H1 (cell line): Measurements from ENCODE around the gene MACROD2. TPM values are rescaled to one million over a fixed set of nuclear protein-coding genes. Genes with fewer than 3 reads are reported as not detected.

Experiments
- CTCF ChIA-PET: fragments of 300-600 bp; sonication (Branson Sonifier 250); formaldehyde crosslinking; loops from one replicate; lab custom pipeline; 2021; ENCODE audit not compliant: partially characterized antibody; lab: Charles Lee
- POLR2A ChIA-PET: fragments of 300-600 bp; sonication (Branson Sonifier 250); formaldehyde crosslinking; loops from one replicate; lab custom pipeline; 2021; ENCODE audit warnings: inconsistent platforms; ENCODE audit not compliant: partially characterized antibody; lab: Charles Lee
- DNase-seq, 2 experiments: peaks; one replicate each; pipeline versions ENCODE4 v3.0.0 to v3.0.0-alpha.2; 2010 to 2022; ENCODE audit warnings: low spot score in 2 of 2, low read depth in 1 of 2, mixed read lengths in 1 of 2
- FAIRE-seq: peaks from 2 replicates; lab custom pipeline; 2011; peaks lifted over from hg19 to GRCh38; lab: Jason Lieb, UNC
- H2AFZ ChIP-seq: 2 replicates; pipeline ENCODE4 v1.8.1; 2012; ENCODE audit warnings: low read length, inconsistent platforms
- H2AK5ac ChIP-seq: 2 replicates; pipeline ENCODE4 v1.6.1; 2013; ENCODE audit warnings: low read depth, low read length
- H2BK120ac ChIP-seq: replicated peaks from 2 replicates; pipeline ENCODE3; 2013; ENCODE audit warnings: low read depth, low read length, inconsistent platforms
- H2BK12ac ChIP-seq: 2 replicates; pipeline ENCODE4 v1.6.1; 2013; ENCODE audit warnings: low read depth, low read length
- H2BK15ac ChIP-seq: 2 replicates; pipeline ENCODE4 v1.6.1; 2013; ENCODE audit warnings: low read length
- H2BK20ac ChIP-seq: 2 replicates; pipeline ENCODE4 v1.6.1; 2013; ENCODE audit warnings: low read length
- H2BK5ac ChIP-seq: 2 replicates; pipeline ENCODE4 v1.6.1; 2013; ENCODE audit warnings: low read depth, low read length
- H3K14ac ChIP-seq: 2 replicates; pipeline ENCODE4 v1.6.1; 2013; ENCODE audit warnings: inconsistent platforms; ENCODE audit not compliant: insufficient read length
- H3K18ac ChIP-seq: 2 replicates; pipeline ENCODE4 v1.6.1; 2013; ENCODE audit warnings: low read length; ENCODE audit errors: extremely low read depth
- H3K23ac ChIP-seq: 2 replicates; pipeline ENCODE4 v1.6.1; 2013; ENCODE audit warnings: inconsistent platforms; ENCODE audit not compliant: insufficient read length
- H3K23me2 ChIP-seq: 2 replicates; pipeline ENCODE4 v1.6.1; 2013; ENCODE audit warnings: low read depth, low read length
- H3K27ac ChIP-seq: 2 replicates; pipeline ENCODE4 v1.6.1; 2011; ENCODE audit warnings: low read depth, low read length, inconsistent platforms
- H3K27me3 ChIP-seq, 4 experiments: replicated peaks in 1 of 4; 1 replicate in 1 of 4; 2 replicates in 3 of 4; pipeline versions ENCODE4 v1.6.1 to v1.8.1; 2011 to 2013; ENCODE audit warnings: low read length in 3 of 4, mild to moderate bottlenecking in 3 of 4, inconsistent platforms in 2 of 4, mixed read lengths in 2 of 4, moderate library complexity in 1 of 4; ENCODE audit not compliant: control insufficient read depth in 3 of 4, insufficient read depth in 3 of 4; ENCODE audit errors: extremely low read depth in 1 of 4
- H3K36me3 ChIP-seq, 4 experiments: 2 replicates each; pipeline versions ENCODE4 v1.6.1 to v1.8.1; 2011 to 2013; ENCODE audit warnings: mild to moderate bottlenecking in 4 of 4, low read length in 3 of 4, moderate library complexity in 2 of 4, control low read depth in 1 of 4, inconsistent platforms in 1 of 4; ENCODE audit not compliant: insufficient read depth in 4 of 4, control insufficient read depth in 2 of 4
- H3K4ac ChIP-seq: replicated peaks from 2 replicates; pipeline ENCODE3; 2013; ENCODE audit warnings: low read length, low read depth, mixed read lengths, inconsistent platforms; ENCODE audit not compliant: insufficient read length
- H3K4me1 ChIP-seq, 4 experiments: replicated peaks in 1 of 4; 1 replicate in 1 of 4; 2 replicates in 3 of 4; pipeline versions ENCODE4 v1.6.1 to v1.8.1; 2011 to 2013; ENCODE audit warnings: low read length in 3 of 4, inconsistent platforms in 2 of 4, mixed read lengths in 1 of 4; ENCODE audit not compliant: insufficient read depth in 4 of 4, control insufficient read depth in 3 of 4
- H3K4me2 ChIP-seq, 2 experiments: 2 replicates each; pipeline versions ENCODE4 v1.6.1 to v1.8.1; 2011 to 2013; ENCODE audit warnings: low read depth in 2 of 2, low read length in 2 of 2, control low read depth in 1 of 2, inconsistent platforms in 1 of 2, mild to moderate bottlenecking in 1 of 2; ENCODE audit not compliant: insufficient read depth in 1 of 2
- H3K4me3 ChIP-seq, 4 experiments: fragments of 200-600, 300-600 bp in 1 of 4; sonication (generic), shearing (Covaris generic), sonication (Bioruptor Twin) in 1 of 4; 2 replicates each; pipeline versions ENCODE4 v1.5.1 to v1.8.1; 2011 to 2016; ENCODE audit warnings: low read length in 4 of 4, low read depth in 3 of 4, control low read depth in 2 of 4, inconsistent platforms in 2 of 4, mild to moderate bottlenecking in 2 of 4, mixed read lengths in 1 of 4, moderate library complexity in 1 of 4; ENCODE audit not compliant: insufficient read depth in 2 of 4; ENCODE audit errors: extremely low read depth in 1 of 4
- H3K56ac ChIP-seq: replicated peaks from 2 replicates; pipeline ENCODE3; 2013; ENCODE audit warnings: low read depth, mild to moderate bottlenecking, mixed read lengths, low read length, inconsistent platforms; ENCODE audit not compliant: insufficient read length
- H3K79me1 ChIP-seq: 2 replicates; pipeline ENCODE4 v1.6.1; 2013; ENCODE audit warnings: low read depth, low read length, control low read depth
- H3K79me2 ChIP-seq, 2 experiments: 2 replicates each; pipeline versions ENCODE4 v1.6.1 to v1.8.1; 2012 to 2013; ENCODE audit warnings: low read length in 2 of 2, mild to moderate bottlenecking in 2 of 2, inconsistent platforms in 1 of 2; ENCODE audit not compliant: insufficient read depth in 2 of 2, control insufficient read depth in 1 of 2
- H3K9ac ChIP-seq, 4 experiments: replicated peaks in 1 of 4; 1 replicate in 1 of 4; 2 replicates in 3 of 4; pipeline versions ENCODE4 v1.6.1 to v1.8.1; 2011 to 2013; ENCODE audit warnings: low read depth in 3 of 4, low read length in 3 of 4, control low read depth in 2 of 4, mild to moderate bottlenecking in 2 of 4, moderate library complexity in 2 of 4, inconsistent platforms in 1 of 4; ENCODE audit errors: extremely low read depth in 1 of 4
- H3K9me3 ChIP-seq, 2 experiments: 2 replicates each; pipeline versions ENCODE4 v1.6.1 to v1.8.1; 2012 to 2013; ENCODE audit warnings: mild to moderate bottlenecking in 2 of 2, moderate library complexity in 2 of 2, control low read depth in 1 of 2, inconsistent platforms in 1 of 2, low read depth in 1 of 2, low read length in 1 of 2, mixed read lengths in 1 of 2; ENCODE audit not compliant: insufficient read depth in 2 of 2
- H4K20me1 ChIP-seq, 2 experiments: replicated peaks in 1 of 2; 2 replicates each; pipeline versions ENCODE3 to v1.8.1; 2011 to 2013; ENCODE audit warnings: inconsistent platforms in 2 of 2, low read length in 2 of 2, mild to moderate bottlenecking in 1 of 2; ENCODE audit not compliant: insufficient read depth in 2 of 2, control insufficient read depth in 1 of 2
- H4K5ac ChIP-seq: 2 replicates; pipeline ENCODE4 v1.6.1; 2013; ENCODE audit warnings: low read length, low read depth, mixed read lengths, inconsistent platforms; ENCODE audit not compliant: insufficient read length
- H4K8ac ChIP-seq: 2 replicates; pipeline ENCODE4 v1.8.0; 2013; ENCODE audit warnings: mild to moderate bottlenecking, moderate library complexity, low read length, inconsistent platforms; ENCODE audit not compliant: insufficient read depth; ENCODE audit errors: extremely low read depth
- H4K91ac ChIP-seq: replicated peaks from 2 replicates; pipeline ENCODE3; 2013; ENCODE audit warnings: low read length, mixed read lengths, inconsistent platforms; ENCODE audit not compliant: insufficient read length
- ASH2L ChIP-seq: fragments of 200-600, 300-600 bp; sonication (generic); IDR thresholded peaks from one replicate; pipeline ENCODE4 v1.7.1; 2017; ENCODE audit warnings: low read length
- BRCA1 ChIP-seq: IDR thresholded peaks from 2 replicates; pipeline ENCODE4 v1.6.1; 2012; ENCODE audit warnings: low read depth, low read length, improper control_type of control experiment
- CHD2 ChIP-seq: IDR thresholded peaks from 2 replicates; pipeline ENCODE4 v1.6.1; 2012; ENCODE audit warnings: low read length, improper control_type of control experiment
- GTF2F1 ChIP-seq: IDR thresholded peaks from 2 replicates; pipeline ENCODE4 v1.6.1; 2012; ENCODE audit warnings: low read depth, low read length, improper control_type of control experiment, borderline replicate concordance
- JUND ChIP-seq: IDR thresholded peaks from 2 replicates; pipeline ENCODE4 v1.6.1; 2011; ENCODE audit warnings: mild to moderate bottlenecking, improper control_type of control experiment, low read length
- KDM1A ChIP-seq: fragments of 200-600, 300-600 bp; sonication (generic); IDR thresholded peaks from 2 replicates; pipeline ENCODE4 v1.7.1; 2016; ENCODE audit warnings: mild to moderate bottlenecking, low read length, borderline replicate concordance
- NRF1 ChIP-seq: IDR thresholded peaks from 2 replicates; pipeline ENCODE4 v1.6.1; 2011; ENCODE audit warnings: mild to moderate bottlenecking, low read depth, low read length, improper control_type of control experiment
- PHF8 ChIP-seq: fragments of 200-600 bp; sonication (generic); conservative IDR thresholded peaks from 2 replicates; pipeline ENCODE4 v1.7.1; 2012; ENCODE audit warnings: low read depth, mild to moderate bottlenecking, inconsistent platforms, low read length, moderate library complexity
- POLR2A ChIP-seq, 2 experiments: IDR thresholded peaks; 1 replicate in 1 of 2; 2 replicates in 1 of 2; pipeline ENCODE4 v1.6.1; 2011; ENCODE audit warnings: low read depth in 2 of 2, low read length in 2 of 2, mild to moderate bottlenecking in 2 of 2; ENCODE audit errors: control extremely low read depth in 1 of 2
- POU5F1 ChIP-seq: IDR thresholded peaks from 2 replicates; pipeline ENCODE4 v1.6.1; 2011; ENCODE audit warnings: low read depth, mild to moderate bottlenecking, low read length, moderate library complexity
- SAP30 ChIP-seq: fragments of 300-600 bp; sonication (generic); IDR thresholded peaks from 2 replicates; pipeline ENCODE4 v1.7.1; 2012; ENCODE audit warnings: low read length, moderate library complexity, mild to moderate bottlenecking, inconsistent platforms; ENCODE audit not compliant: insufficient read depth, insufficient replicate concordance
- SIN3A ChIP-seq, 2 experiments: IDR thresholded peaks in 1 of 2; conservative IDR thresholded peaks in 1 of 2; 2 replicates each; pipeline ENCODE4 v1.6.1; 2011 to 2012; ENCODE audit warnings: low read length in 2 of 2, improper control_type of control experiment in 1 of 2, low read depth in 1 of 2, mild to moderate bottlenecking in 1 of 2
- SP4 ChIP-seq: IDR thresholded peaks from 2 replicates; pipeline ENCODE4 v1.6.1; 2012; ENCODE audit warnings: low read length, inconsistent platforms
- SUZ12 ChIP-seq: fragments of 200-600 bp; sonication (generic); IDR thresholded peaks from 2 replicates; pipeline ENCODE4 v1.6.1; 2012; ENCODE audit warnings: mild to moderate bottlenecking, inconsistent platforms, low read length, moderate library complexity, mixed read lengths
- WGBS, 2 experiments: shearing (Covaris generic) in 1 of 2; methylation state at CpG; one replicate each; pipeline versions ENCODE4 v1.1.6 to v1.1.7; 2013 to 2015; ENCODE audit warnings: low lambda C conversion rate in 2 of 2, mixed read lengths in 2 of 2, inconsistent platforms in 1 of 2, low coverage in 1 of 2, missing lambda C conversion rate in 1 of 2; ENCODE audit not compliant: insufficient replicate concordance in 2 of 2, insufficient coverage in 1 of 2, insufficient read length in 1 of 2; ENCODE audit errors: extremely low coverage in 1 of 2, missing lambda C conversion rate in 1 of 2; 5-methylcytosine and 5-hydroxymethylcytosine counted together
- polyA plus RNA-seq, 7 experiments: library from polyadenylated mRNA; depleted of rRNA in 3 of 7; stranded (reverse) in 5 of 7; unstranded in 2 of 7; fragments of >200 nt in 5 of 7; fragments of 200-250 nt in 2 of 7; gene quantifications; 1 replicate in 5 of 7; 2 replicates in 1 of 7; 4 replicates in 1 of 7; pipeline versions ENCODE4 v1.2.1 to v1.2.3, GENCODE V29; 2011 to 2013; ENCODE audit warnings: missing spikeins in 2 of 7, mixed read lengths in 2 of 7
- total RNA-seq: library from RNA; stranded (reverse); fragmentation: NEBNext Ultra II Directional; extraction: Animal tissue kit (Norgen Biotek cat#: 25700); gene quantifications from 2 replicates; pipeline ENCODE4 v1.2.1, GENCODE V29; 2021
- TF ChIP-seq, protein P1 (sequence below): IDR thresholded peaks from 2 replicates; pipeline ENCODE4 v1.6.1; 2012; ENCODE audit warnings: inconsistent platforms

Gene MACROD2
- total and polyA plus RNA-seq, 2 of the 8 experiments (the other 6 are each of a cell fraction or from before 2014, with no cell fraction given) = 0.70 to 3.9 TPM

DNA sequence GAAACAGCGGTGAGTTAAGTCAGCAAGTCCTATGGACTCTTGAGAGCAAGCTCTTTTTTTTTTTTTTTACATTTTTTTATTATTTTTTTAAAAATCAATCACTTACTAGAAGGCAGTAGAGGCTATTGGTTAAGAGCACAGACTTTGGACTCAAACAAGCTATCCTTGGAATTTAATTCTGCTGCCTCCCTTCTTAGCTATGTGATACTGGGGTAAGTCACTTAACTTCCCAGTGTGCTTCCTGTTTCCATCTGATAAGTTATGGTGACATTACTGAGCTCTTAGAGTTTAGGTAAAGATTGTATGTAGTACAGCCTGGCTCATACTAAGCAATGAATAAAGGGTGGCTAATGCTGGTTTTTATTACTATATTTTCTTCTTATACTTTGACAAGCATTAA, 1112.6 kb downstream of the MACROD2 start:
- no peak overlapping the region for H3K56ac ChIP-seq
- no peak overlapping the region for H4K5ac ChIP-seq
- no peaks in the 10 kb centered on the region for H3K23me2 ChIP-seq
- no peak overlapping the region for H2BK20ac ChIP-seq
- no peak overlapping the region for H2AFZ ChIP-seq
- 75% methylated on average over 1 of the region's 1 CpG; no CpG with 5 or more reads in 1 of the 2 experiments for WGBS, 2 experiments
- no peak overlapping the region for H3K27ac ChIP-seq
- H4K8ac ChIP-seq = no peak overlapping the region
- no peak overlapping the region for H3K14ac ChIP-seq
- H2BK120ac ChIP-seq = no peak overlapping the region
- H4K91ac ChIP-seq = no peak overlapping the region
- H3K79me1 ChIP-seq = no peaks in the 10 kb centered on the region
- no peak overlapping the region for H3K4me2 ChIP-seq
- H3K9ac ChIP-seq = no peak overlapping the region
- no peak overlapping the region for H2AK5ac ChIP-seq
- no peak overlapping the region for H2BK12ac ChIP-seq
- no peak overlapping the region for H2BK15ac ChIP-seq
- H2BK5ac ChIP-seq = no peak overlapping the region
- no peaks in the 10 kb centered on the region for H3K27me3 ChIP-seq
- ChIA-PET POLR2A (interaction anchor here (0.8 kb wide), 1 partner anchor 21 kb away, joined by 3 read pairs; no protein-coding TSS in a partner anchor), CTCF (no interaction called here)
- H3K36me3 ChIP-seq = no peaks in the 10 kb centered on the region
- no peaks in the 10 kb centered on the region for H3K79me2 ChIP-seq
- H3K4ac ChIP-seq = no peak overlapping the region
- H4K20me1 ChIP-seq = no peaks in the 10 kb centered on the region
- no peak for FAIRE-seq
- H3K9me3 ChIP-seq = no peaks in the 10 kb centered on the region
- no peak overlapping the region for H3K4me3 ChIP-seq
- H3K23ac ChIP-seq = no peak overlapping the region
- H3K18ac ChIP-seq = no peak overlapping the region
- no peak for DNase-seq
- H3K4me1 ChIP-seq = no peaks in the 10 kb centered on the region
- no peak for TF ChIP-seq SP4
- no peak for TF ChIP-seq SAP30
- no peak for TF ChIP-seq SUZ12
- no peak for TF ChIP-seq POLR2A (IDR thresholded peaks at IDR 0.05; ENCODE audit: control extremely low read depth in 1 of 2, low read depth in 2 of 2, low read length in 2 of 2)
- no peak for TF ChIP-seq CHD2
- no peak for TF ChIP-seq PHF8
- no peak for TF ChIP-seq JUND
- TF ChIP-seq NRF1 = no peak
- no peak for TF ChIP-seq POU5F1
- no peak for TF ChIP-seq ASH2L
- no peak for TF ChIP-seq BRCA1
- no peak for TF ChIP-seq KDM1A
- TF ChIP-seq, protein P1, sequence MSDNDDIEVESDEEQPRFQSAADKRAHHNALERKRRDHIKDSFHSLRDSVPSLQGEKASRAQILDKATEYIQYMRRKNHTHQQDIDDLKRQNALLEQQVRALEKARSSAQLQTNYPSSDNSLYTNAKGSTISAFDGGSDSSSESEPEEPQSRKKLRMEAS = no peak
- no peak for TF ChIP-seq GTF2F1
- no peak for TF ChIP-seq SIN3A (conservative IDR thresholded peaks at IDR 0.05 in 1 of 2, IDR thresholded peaks at IDR 0.05 in 1 of 2; ENCODE audit: low read depth in 1 of 2, low read length in 2 of 2)
